PC-9 (cell line): ENCODE results near the gene TGFB2.

Source experiments
- CTCF ChIP-seq: fragments of 200-600 bp; sonication (generic); conservative IDR thresholded peaks from 2 replicates; pipeline ENCODE4 v1.6.1; 2017; ENCODE audit warnings: mixed run types, antibody characterized with exemption, mild to moderate bottlenecking, moderate library complexity
- EZH2 ChIP-seq: fragments of 200-600 bp; sonication (generic); IDR thresholded peaks from 2 replicates; pipeline ENCODE4 v1.8.0; 2017; ENCODE audit warnings: antibody characterized with exemption, low read depth

DNA sequence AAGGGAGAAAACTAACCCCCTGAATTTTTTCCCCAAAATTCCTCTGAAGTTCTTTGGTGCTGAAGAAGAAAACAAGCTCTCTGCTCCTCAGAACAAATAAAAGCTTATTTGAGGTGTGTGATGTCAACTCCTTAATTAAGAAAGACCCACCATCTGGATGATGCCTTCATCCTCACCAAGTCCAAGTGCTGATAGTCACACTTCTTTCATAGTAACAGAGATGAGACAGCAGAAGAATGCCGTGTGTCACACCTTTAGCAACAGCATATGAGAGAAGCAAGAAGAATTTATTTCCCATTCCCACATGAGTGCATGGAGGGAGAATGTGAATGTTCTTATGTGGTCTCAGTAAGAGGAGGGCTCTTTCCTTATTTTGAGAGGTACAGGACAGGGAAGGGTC is 91.2 kb downstream of the TGFB2 start:
- TF ChIP-seq CTCF (no peak), EZH2 (no peak)
